T-helper 1 cell treated with Interleukin-12 subunit alpha and Interleukin-12 subunit beta and Interleukin-4 antibody, amounts not matched to agents 30 μg/mL and 1 μg/mL, for 36 hours (primary cell): ENCODE data around the gene SRGAP1.

Source experiments
- H3K27ac Mint-ChIP-seq: one replicate; pipeline ENCODE4 v1.8.0; 2021; ENCODE audit warnings: mild to moderate bottlenecking, mixed read lengths
- H3K27me3 Mint-ChIP-seq: one replicate; pipeline ENCODE4 v1.8.0; 2021; ENCODE audit warnings: low read depth, mixed read lengths
- H3K36me3 Mint-ChIP-seq: one replicate; pipeline ENCODE4 v1.8.0; 2021; ENCODE audit warnings: low read depth, mixed read lengths
- H3K4me1 Mint-ChIP-seq: one replicate; pipeline ENCODE4 v1.8.0; 2021; ENCODE audit warnings: low read depth, mixed read lengths
- H3K4me3 Mint-ChIP-seq: one replicate; pipeline ENCODE4 v1.8.0; 2021; ENCODE audit warnings: mild to moderate bottlenecking, moderate library complexity, mixed read lengths
- H3K9me3 Mint-ChIP-seq: one replicate; pipeline ENCODE4 v1.8.0; 2021; ENCODE audit warnings: mixed read lengths

SRGAP1 gene

GRCh38 chr12:63844391-63845341 lies at the start of gene SRGAP1:
Gene SRGAP1, plus strand, starts transcription at chr12:63844700. Its CDS starts 117 bp downstream, at chr12:63844817.
- Mint-ChIP-seq H3K9me3 (no peaks in the 10 kb centered on the region), H3K27ac (no peak within 1 kb of the TSS), H3K4me3 (peak within 1 kb of the TSS; percentile 94), H3K36me3 (peaks cover 2% of the 10 kb centered on the region), H3K27me3 (peaks cover 42% of the 10 kb centered on the region), H3K4me1 (peaks cover 7% of the 10 kb centered on the region)

- no peak overlapping the region for H3K27ac Mint-ChIP-seq
- H3K27me3 Mint-ChIP-seq, result no peaks in the 10 kb centered on the region
- no peaks in the 10 kb centered on the region for H3K9me3 Mint-ChIP-seq
- H3K4me3 Mint-ChIP-seq, result no peak overlapping the region
- peaks cover 10% of the 10 kb centered on the region for H3K36me3 Mint-ChIP-seq
- H3K4me1 Mint-ChIP-seq, result no peaks in the 10 kb centered on the region
These were observed 49.3 kb upstream of the SRGAP1 start for GRCh38 chr12:63795032-63795687.

- Mint-ChIP-seq H3K4me1 (no peaks in the 10 kb centered on the region), H3K9me3 (no peaks in the 10 kb centered on the region), H3K27me3 (no peaks in the 10 kb centered on the region), H3K36me3 (peaks cover 4% of the 10 kb centered on the region), H3K27ac (no peak overlapping the region), H3K4me3 (no peak overlapping the region)
These were observed 48.6 kb upstream of the SRGAP1 start for GRCh38 chr12:63795944-63796343.

GRCh38 chr12:63802012-63802608 lies 42.4 kb upstream of the SRGAP1 start:
- H3K27ac Mint-ChIP-seq, result no peak overlapping the region
- H3K27me3 Mint-ChIP-seq, result no peaks in the 10 kb centered on the region
- no peaks in the 10 kb centered on the region for H3K4me1 Mint-ChIP-seq
- H3K9me3 Mint-ChIP-seq, result no peaks in the 10 kb centered on the region
- no peaks in the 10 kb centered on the region for H3K36me3 Mint-ChIP-seq
- no peak overlapping the region for H3K4me3 Mint-ChIP-seq

GRCh38 chr12:63804746-63805145 lies 39.8 kb upstream of the SRGAP1 start:
- H3K9me3 Mint-ChIP-seq, result no peaks in the 10 kb centered on the region
- H3K27ac Mint-ChIP-seq, result no peak overlapping the region
- peaks cover 3% of the 10 kb centered on the region for H3K36me3 Mint-ChIP-seq
- H3K27me3 Mint-ChIP-seq, result no peaks in the 10 kb centered on the region
- H3K4me3 Mint-ChIP-seq, result no peak overlapping the region
- H3K4me1 Mint-ChIP-seq, result peaks cover 4% of the 10 kb centered on the region

GRCh38 chr12:63805704-63806672 lies 38.5 kb upstream of the SRGAP1 start:
- peaks cover 4% of the 10 kb centered on the region for H3K36me3 Mint-ChIP-seq
- no peaks in the 10 kb centered on the region for H3K9me3 Mint-ChIP-seq
- no peak overlapping the region for H3K27ac Mint-ChIP-seq
- peaks cover 5% of the 10 kb centered on the region for H3K4me1 Mint-ChIP-seq
- H3K27me3 Mint-ChIP-seq, result no peaks in the 10 kb centered on the region
- no peak overlapping the region for H3K4me3 Mint-ChIP-seq

GRCh38 chr12:63808631-63809030 lies 35.9 kb upstream of the SRGAP1 start:
- peaks cover 4% of the 10 kb centered on the region for H3K36me3 Mint-ChIP-seq
- H3K4me3 Mint-ChIP-seq, result no peak overlapping the region
- no peaks in the 10 kb centered on the region for H3K9me3 Mint-ChIP-seq
- H3K27ac Mint-ChIP-seq, result no peak overlapping the region
- peaks cover 11% of the 10 kb centered on the region for H3K4me1 Mint-ChIP-seq
- H3K27me3 Mint-ChIP-seq, result no peaks in the 10 kb centered on the region

- Mint-ChIP-seq H3K27ac (peak overlapping the region; percentile 16), H3K4me3 (no peak overlapping the region), H3K4me1 (peaks cover 17% of the 10 kb centered on the region), H3K9me3 (no peaks in the 10 kb centered on the region), H3K27me3 (no peaks in the 10 kb centered on the region), H3K36me3 (peaks cover 4% of the 10 kb centered on the region)
These were observed 34.9 kb upstream of the SRGAP1 start for GRCh38 chr12:63809566-63809965.

GRCh38 chr12:63811334-63811733 lies 33.2 kb upstream of the SRGAP1 start:
- H3K27me3 Mint-ChIP-seq, result no peaks in the 10 kb centered on the region
- peaks cover 7% of the 10 kb centered on the region for H3K36me3 Mint-ChIP-seq
- peaks cover 33% of the 10 kb centered on the region for H3K4me1 Mint-ChIP-seq
- H3K4me3 Mint-ChIP-seq, result no peak overlapping the region
- peak overlapping the region; percentile 55 for H3K27ac Mint-ChIP-seq
- H3K9me3 Mint-ChIP-seq, result peaks cover 4% of the 10 kb centered on the region

- peaks cover 4% of the 10 kb centered on the region for H3K9me3 Mint-ChIP-seq
- H3K27ac Mint-ChIP-seq, result peak overlapping the region; percentile 55
- peaks cover 7% of the 10 kb centered on the region for H3K36me3 Mint-ChIP-seq
- no peaks in the 10 kb centered on the region for H3K27me3 Mint-ChIP-seq
- no peak overlapping the region for H3K4me3 Mint-ChIP-seq
- peaks cover 33% of the 10 kb centered on the region for H3K4me1 Mint-ChIP-seq
These were observed 32.7 kb upstream of the SRGAP1 start for GRCh38 chr12:63811755-63812154.

- Mint-ChIP-seq H3K4me3 (peak overlapping the region; percentile 52), H3K4me1 (peaks cover 34% of the 10 kb centered on the region), H3K27ac (peak overlapping the region; percentile 80), H3K9me3 (peaks cover 13% of the 10 kb centered on the region), H3K27me3 (peaks cover 4% of the 10 kb centered on the region), H3K36me3 (peaks cover 7% of the 10 kb centered on the region)
These were observed 30.2 kb upstream of the SRGAP1 start for GRCh38 chr12:63814146-63814772.

GRCh38 chr12:63815482-63815852 lies 29.0 kb upstream of the SRGAP1 start:
- Mint-ChIP-seq H3K4me3 (peak overlapping the region; percentile 4), H3K27ac (peak overlapping the region; percentile 52), H3K4me1 (peaks cover 29% of the 10 kb centered on the region), H3K36me3 (peaks cover 5% of the 10 kb centered on the region), H3K27me3 (peaks cover 15% of the 10 kb centered on the region), H3K9me3 (peaks cover 23% of the 10 kb centered on the region)

GRCh38 chr12:63816031-63816430 lies 28.5 kb upstream of the SRGAP1 start:
- peak overlapping the region; percentile 17 for H3K27ac Mint-ChIP-seq
- H3K27me3 Mint-ChIP-seq, result peaks cover 15% of the 10 kb centered on the region
- peaks cover 23% of the 10 kb centered on the region for H3K9me3 Mint-ChIP-seq
- H3K4me1 Mint-ChIP-seq, result peaks cover 29% of the 10 kb centered on the region
- H3K36me3 Mint-ChIP-seq, result peaks cover 5% of the 10 kb centered on the region
- H3K4me3 Mint-ChIP-seq, result no peak overlapping the region
